ENCODE measurements around the gene RMDN2.

DNA sequence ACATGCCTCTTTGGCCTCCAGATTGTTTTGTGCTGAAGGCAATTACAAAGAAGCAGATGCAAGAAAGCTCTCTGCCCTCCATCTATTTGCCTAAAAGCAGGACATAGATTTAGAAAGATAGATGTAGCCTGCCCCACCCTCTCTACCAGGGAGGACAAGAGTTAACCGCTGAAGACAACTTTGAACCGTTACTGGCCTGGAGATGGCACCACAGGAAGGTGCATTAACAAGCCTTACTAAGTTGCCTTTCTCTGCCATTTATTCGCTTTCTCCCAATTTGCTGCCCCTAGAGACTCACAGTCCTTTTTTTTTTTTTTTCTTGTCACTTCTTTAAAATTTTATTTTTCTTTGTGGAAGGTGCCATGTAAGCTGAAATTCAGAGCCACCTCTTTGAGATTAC is 28.8 kb upstream of the RMDN2 start:
- TF ChIP-seq CTCF (IDR thresholded peaks at IDR 0.05): peak in 1 of 7 experiments; percentile 8
- no peak for TF ChIP-seq POLR2A (IDR thresholded peaks at IDR 0.05)

Data from body of pancreas (tissue), 4 donors.